SIG-M5 treated with dmso at 0.1 percent for 504 hours (cell line): ENCODE results near the gene SLC38A6.
"Not testable (repeated sequence)": the region's sequence is repeated elsewhere in the genome, so short reads cannot be mapped to it uniquely, and the experiment has no call there.

Experiments used
- DNase-seq: peaks from one replicate; lab custom pipeline; 2025; ENCODE audit not compliant: unreplicated experiment; lab: John Stamatoyannopoulos, UW

The SLC38A6 gene

DNA sequence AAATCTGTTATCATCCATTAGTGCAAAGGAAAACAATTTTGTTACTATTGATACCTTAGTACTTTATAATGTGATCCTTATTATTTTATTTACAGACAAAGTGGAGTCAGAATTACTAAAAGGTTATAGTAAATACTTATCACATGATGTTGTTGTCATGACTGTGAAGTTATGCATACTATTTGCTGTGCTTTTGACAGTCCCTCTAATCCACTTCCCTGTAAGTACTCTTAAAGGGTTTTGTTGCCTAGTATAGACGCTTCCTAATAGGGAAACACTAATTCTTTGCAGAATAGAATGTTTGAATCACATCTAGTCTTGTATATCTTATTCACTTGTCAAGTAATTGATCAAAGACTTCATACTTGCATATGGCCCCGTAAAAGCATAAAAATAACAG is 69.4 kb downstream of the SLC38A6 start:
- no peak for DNase-seq

DNA sequence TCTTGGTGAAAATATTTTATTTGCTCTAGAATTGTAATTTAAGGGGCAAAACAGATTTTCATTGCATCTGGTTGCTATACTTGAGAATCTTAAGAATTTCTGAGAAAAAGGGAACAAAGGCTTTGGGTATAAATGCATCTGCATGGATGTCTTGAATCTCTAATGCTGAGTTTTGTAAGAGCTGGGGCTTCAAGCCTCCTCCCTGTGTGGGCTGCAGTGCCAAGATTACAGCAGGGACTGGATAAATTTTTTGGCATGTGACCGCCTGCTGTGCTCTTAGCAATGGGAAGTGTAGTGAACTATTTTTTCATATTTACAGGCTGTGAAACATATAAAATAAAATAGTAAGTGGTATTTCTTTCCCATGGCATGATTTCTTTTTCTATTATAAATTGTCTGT is 70.0 kb downstream of the SLC38A6 start:
- no peak for DNase-seq

- DNase-seq = no peak
Measured at GRCh38 chr14:61051621-61052020, 70.6 kb downstream of the SLC38A6 start.

DNA sequence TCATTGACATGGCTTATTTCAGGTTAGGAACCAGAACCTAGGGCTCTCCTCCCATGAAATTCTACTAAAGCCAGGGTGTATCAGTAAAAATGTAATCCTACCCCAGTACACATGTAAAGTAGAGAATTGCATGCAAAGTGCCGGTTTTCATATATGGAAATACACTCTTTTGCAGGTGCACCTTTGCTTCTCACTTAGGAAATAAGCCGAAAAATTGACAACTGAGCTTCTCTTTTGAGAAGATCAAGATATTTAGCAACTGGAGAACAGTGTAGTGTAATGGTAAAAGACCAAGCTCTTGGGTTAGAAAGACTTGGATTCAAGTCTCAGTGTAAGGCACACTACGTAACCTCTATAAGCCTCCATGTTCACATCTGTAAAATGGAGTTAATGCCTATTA is 82.4 kb downstream of the SLC38A6 start:
- DNase-seq = no peak

GRCh38 chr14:61064210-61064609 is 83.2 kb downstream of the SLC38A6 start:
- no peak for DNase-seq

DNA sequence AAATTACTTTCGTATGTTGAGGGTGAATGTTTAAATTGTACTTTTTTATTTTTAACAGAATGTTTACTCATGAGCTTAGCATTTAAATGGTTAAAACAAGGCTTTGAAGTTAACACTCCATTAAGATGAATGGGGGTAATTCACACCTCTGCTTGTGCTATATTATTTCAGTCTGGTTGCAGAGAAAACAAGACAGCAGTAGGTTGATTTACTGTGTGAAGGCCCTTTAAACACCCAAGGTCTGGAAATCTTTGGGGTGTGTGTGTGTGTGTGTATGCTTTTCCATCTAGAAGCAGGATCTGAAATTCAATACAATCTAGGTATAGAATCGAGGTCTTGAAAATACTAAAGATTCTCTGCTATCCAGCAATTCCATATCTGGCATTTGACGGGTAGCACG is 83.8 kb downstream of the SLC38A6 start:
- DNase-seq = no peak

GRCh38 chr14:61065656-61066055 is 84.6 kb downstream of the SLC38A6 start:
- no peak for DNase-seq

DNA sequence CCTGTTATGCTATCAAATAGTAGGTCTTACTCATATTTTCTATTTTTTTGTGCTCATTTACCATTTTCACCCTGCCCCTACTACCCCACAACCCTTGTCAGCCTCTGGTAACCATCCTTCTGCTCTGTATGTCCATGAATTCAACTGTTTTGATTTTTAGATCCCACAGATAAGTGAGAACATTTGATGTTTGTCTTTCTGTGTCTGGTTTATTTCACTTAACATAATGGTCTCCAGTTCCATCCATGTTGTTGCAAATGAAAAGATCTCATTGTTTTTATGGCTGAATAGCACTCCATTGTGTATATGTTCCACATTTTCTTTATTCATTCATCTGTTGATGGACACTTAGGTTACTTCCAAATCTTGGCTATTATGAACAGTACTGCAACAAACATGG is 91.4 kb downstream of the SLC38A6 start:
- DNase-seq = not testable (repeated sequence)

DNA sequence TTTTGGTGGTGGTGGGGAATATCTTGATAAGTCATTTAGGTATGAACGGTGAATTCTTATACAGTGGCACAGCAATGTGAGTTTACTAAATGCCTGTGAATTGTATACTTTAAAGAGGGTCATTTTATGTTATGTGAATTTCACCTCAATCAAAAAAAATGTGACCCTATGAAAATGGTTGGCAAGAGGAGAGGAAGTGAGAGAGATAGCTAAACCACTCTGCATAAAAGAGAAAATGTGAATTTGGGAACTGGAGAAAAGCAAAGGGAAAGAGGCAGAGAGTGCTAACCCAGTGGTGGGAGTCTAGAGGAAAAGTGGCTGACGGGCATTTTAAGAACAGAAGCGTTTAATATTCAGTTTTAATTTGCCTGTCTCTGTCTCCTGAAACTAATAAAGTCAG is 93.8 kb downstream of the SLC38A6 start:
- no peak for DNase-seq

DNA sequence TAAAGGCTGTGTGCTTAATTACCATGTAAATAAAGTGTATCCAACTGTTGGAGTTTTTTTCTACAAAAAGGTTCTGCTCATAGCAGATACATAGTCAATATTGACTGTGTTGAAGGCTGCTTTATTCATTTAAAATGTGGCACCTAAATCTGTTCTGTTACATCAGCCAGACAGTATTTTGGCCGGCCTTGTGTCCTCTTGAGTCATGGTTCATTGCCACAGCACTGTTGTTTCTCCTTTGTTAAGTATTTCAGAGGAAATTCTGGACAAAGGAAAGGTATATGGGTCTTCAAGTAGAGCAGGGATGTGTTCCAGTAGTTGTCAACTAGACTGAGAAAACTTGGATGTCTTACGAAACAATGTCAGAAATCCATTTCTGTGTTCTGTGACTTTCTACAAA is 95.5 kb downstream of the SLC38A6 start:
- DNase-seq = no peak

DNA sequence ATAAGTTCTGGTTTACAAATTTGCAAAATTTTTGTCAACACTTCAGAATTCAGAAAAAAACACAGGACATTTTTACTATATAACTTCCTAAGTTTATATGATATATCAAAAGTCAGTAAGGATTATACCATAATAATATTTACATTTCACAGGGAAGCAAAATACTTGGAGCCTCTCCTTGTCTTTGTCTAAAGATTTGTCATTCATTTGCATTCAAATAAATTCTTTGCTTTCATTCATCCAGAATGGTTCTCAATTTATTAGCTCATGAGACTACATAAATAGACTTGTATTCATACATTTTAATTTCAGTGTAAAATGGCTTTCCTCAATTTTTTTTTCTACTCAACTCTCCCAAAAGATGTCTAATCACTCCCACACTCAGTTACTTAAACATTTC is 96.4 kb downstream of the SLC38A6 start:
- DNase-seq = no peak

GRCh38 chr14:61077951-61078720 is 97.1 kb downstream of the SLC38A6 start:
- no peak for DNase-seq

GRCh38 chr14:61080591-61081010 is 99.6 kb downstream of the SLC38A6 start:
- no peak for DNase-seq

DNA sequence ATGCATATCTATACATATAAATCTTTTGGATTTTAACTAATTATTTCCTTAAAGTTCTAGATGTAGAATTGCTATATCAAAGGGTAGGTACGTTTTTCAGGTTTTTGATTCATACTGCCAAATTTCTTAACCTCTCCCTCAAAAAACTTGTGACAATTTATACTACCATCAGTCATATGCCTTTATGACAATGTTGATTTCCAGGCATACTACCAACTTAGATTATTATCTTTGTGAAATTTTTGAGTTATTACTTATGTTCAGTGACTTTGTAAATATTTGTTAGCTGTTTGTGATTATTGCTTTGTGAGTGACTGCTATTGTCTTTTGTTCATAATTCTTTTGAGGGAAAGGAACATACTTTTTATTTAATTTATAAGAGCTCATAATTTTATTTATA is 107.0 kb downstream of the SLC38A6 start:
- no peak for DNase-seq

- DNase-seq = no peak
Measured at GRCh38 chr14:61089126-61089750, 108.2 kb downstream of the SLC38A6 start.

DNA sequence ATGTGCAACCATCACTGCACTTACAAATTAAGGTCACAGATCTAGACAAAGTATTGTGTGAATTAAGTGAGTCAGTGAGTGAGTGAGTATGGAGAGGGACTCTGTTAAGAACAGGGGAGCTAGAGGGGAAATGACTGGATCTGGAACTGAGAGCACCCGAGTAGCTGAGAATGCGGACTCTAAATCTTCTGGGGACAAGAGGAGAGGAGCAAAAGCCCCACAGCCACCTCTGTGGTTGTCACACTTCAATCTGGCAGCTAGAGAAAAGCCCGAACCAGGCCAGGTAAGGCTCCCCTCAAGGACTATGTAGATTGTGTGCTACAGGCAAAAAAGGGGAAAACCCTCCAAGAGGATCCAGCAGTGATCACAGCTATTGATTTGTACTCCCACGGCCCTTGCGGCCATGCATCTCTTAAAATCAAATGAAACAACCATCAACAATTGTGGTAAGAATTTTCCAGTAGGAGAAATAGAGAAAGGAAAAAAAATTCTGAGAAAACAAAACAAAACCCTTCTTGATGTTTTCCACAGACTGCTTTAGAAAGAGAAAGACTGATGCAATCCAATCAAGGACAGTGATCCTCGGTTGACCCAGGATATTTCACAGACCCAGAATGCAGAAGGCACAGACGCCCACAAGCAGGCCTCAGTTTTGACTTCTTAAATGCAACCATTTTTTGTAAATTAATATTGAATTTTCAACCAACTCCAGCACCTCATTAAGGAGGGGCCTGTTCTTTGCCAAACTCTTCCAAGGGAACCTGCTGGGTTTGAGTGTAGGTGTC is 109.6 kb downstream of the SLC38A6 start:
- DNase-seq = no peak

DNA sequence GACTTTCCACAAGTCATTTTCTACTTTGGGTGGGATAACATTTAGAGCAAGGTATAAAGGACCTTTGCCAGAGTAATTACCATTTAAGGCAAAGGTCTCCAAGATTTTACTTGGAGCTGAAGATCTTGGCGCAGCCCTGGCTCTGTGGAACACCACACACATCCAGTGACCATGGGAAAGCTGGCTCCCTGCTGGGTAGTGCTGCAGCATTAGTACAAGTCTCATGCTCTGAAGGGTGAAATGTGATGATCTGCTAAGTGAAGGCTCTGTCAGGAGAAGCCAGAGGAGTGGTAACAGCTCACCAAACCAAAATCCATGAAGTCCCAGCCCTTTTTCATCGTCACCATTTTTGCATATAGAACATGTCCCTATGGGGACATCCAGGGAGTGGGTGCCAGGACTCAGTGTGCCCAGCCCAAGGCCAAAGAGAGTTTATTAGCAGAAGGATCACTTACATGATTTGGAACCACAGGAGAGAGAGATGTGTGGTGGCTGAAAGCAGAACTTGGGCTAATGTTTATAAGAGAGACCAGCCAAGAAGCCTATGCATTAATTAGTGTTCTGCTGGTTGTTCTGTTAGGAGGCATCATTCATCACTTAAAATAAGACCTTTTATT is 110.7 kb downstream of the SLC38A6 start:
- DNase-seq = no peak

GRCh38 chr14:61098096-61098495 is 117.1 kb downstream of the SLC38A6 start:
- not testable (repeated sequence) for DNase-seq

DNA sequence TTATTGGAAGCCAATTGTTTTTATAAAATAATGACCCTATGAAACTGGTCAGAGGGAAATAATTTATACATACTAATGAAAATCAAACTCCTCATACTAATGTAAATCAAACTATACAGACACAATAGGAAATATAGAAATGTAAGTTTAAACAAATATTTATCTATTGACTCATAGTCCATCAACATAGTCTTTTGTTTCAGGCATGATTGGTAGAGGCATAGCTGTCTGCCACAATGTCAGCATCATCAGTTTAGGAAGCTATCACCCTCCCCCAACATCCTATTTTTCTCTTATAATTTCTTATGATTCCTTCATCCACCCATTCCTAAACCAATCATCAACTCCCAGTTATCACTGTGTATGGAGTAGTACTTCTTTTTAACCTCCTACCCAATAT is 117.7 kb downstream of the SLC38A6 start:
- DNase-seq = no peak

DNA sequence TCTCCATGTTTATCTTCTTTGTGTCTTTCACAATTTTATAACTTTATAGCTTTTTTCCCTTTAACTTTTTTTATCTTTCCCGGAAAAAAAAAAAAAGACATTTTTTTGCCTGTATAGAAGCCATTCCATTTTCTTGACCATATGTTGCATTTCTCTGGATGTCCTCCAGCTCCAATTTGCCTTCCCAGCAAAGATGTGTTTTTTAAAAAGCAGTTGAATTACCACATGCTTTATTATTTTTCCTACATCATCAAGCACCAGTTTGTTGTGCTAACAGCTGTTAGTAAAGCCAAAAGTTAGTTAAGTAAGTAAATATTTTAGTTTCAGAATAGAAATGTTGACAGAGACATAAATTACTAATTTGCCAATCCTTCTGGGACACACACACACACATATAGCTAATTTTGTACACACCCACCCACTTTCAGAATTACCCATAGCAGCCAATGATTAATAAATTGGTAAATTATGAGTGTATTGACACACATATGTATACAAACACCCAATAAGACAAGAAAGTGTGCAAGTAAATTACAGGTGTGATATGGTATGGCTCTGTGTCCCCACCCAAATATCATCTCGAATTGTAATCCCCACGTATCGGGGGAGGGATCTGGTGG is 118.3 kb downstream of the SLC38A6 start:
- no peak for DNase-seq
